Rectal smooth muscle tissue (tissue), 1 donor: ENCODE data around the gene ANO6.

Experiments
- H3K27ac ChIP-seq: one replicate; pipeline ENCODE4 v1.7.0; 2013; ENCODE audit warnings: low read depth, low read length, inconsistent platforms
- H3K27me3 ChIP-seq: one replicate; pipeline ENCODE4 v1.7.0; 2013; ENCODE audit warnings: low read length; ENCODE audit not compliant: control insufficient read depth, insufficient read depth
- H3K36me3 ChIP-seq: one replicate; pipeline ENCODE4 v1.7.0; 2013; ENCODE audit warnings: low read length; ENCODE audit not compliant: control insufficient read depth, insufficient read depth
- H3K4me1 ChIP-seq: one replicate; pipeline ENCODE4 v1.7.0; 2013; ENCODE audit warnings: low read length; ENCODE audit not compliant: control insufficient read depth, insufficient read depth
- H3K4me3 ChIP-seq: one replicate; pipeline ENCODE4 v1.7.0; 2013; ENCODE audit warnings: low read length
- H3K9ac ChIP-seq: one replicate; pipeline ENCODE4 v1.7.0; 2013; ENCODE audit warnings: low read length

Gene ANO6

GRCh38 chr12:45339035-45339434 lies 123.1 kb downstream of the ANO6 start:
- no peak overlapping the region for H3K4me3 ChIP-seq
- no peaks in the 10 kb centered on the region for H3K27me3 ChIP-seq
- no peak overlapping the region for H3K27ac ChIP-seq
- H3K36me3 ChIP-seq = no peaks in the 10 kb centered on the region
- H3K4me1 ChIP-seq = peaks cover 17% of the 10 kb centered on the region
- H3K9ac ChIP-seq = no peak overlapping the region

- H3K4me3 ChIP-seq = no peak overlapping the region
- H3K36me3 ChIP-seq = no peaks in the 10 kb centered on the region
- H3K4me1 ChIP-seq = peaks cover 17% of the 10 kb centered on the region
- no peak overlapping the region for H3K9ac ChIP-seq
- H3K27me3 ChIP-seq = no peaks in the 10 kb centered on the region
- H3K27ac ChIP-seq = no peak overlapping the region
Observed at GRCh38 chr12:45342171-45342570, 126.3 kb downstream of the ANO6 start.

- no peak overlapping the region for H3K9ac ChIP-seq
- no peaks in the 10 kb centered on the region for H3K27me3 ChIP-seq
- peaks cover 17% of the 10 kb centered on the region for H3K4me1 ChIP-seq
- no peaks in the 10 kb centered on the region for H3K36me3 ChIP-seq
- no peak overlapping the region for H3K4me3 ChIP-seq
- no peak overlapping the region for H3K27ac ChIP-seq
Observed at GRCh38 chr12:45342848-45343247, 127.0 kb downstream of the ANO6 start.

- H3K9ac ChIP-seq = no peak overlapping the region
- no peak overlapping the region for H3K27ac ChIP-seq
- no peaks in the 10 kb centered on the region for H3K36me3 ChIP-seq
- H3K27me3 ChIP-seq = no peaks in the 10 kb centered on the region
- H3K4me1 ChIP-seq = peaks cover 13% of the 10 kb centered on the region
- H3K4me3 ChIP-seq = no peak overlapping the region
Observed at GRCh38 chr12:45343269-45344051, 127.6 kb downstream of the ANO6 start.

GRCh38 chr12:45348311-45348710 lies 132.4 kb downstream of the ANO6 start:
- Histone ChIP-seq H3K27me3 (no peaks in the 10 kb centered on the region), H3K27ac (no peak overlapping the region)

GRCh38 chr12:45348986-45349385 lies 133.1 kb downstream of the ANO6 start:
- H3K36me3 ChIP-seq = peaks cover 5% of the 10 kb centered on the region
- H3K4me1 ChIP-seq = peaks cover 3% of the 10 kb centered on the region
- H3K27me3 ChIP-seq = no peaks in the 10 kb centered on the region
- H3K27ac ChIP-seq = no peak overlapping the region
- H3K9ac ChIP-seq = no peak overlapping the region
- no peak overlapping the region for H3K4me3 ChIP-seq

More at GRCh38 chr12:45348311-45348710, 132.4 kb downstream of the ANO6 start:
- H3K36me3 ChIP-seq = peaks cover 5% of the 10 kb centered on the region
- H3K9ac ChIP-seq = no peak overlapping the region
- H3K4me1 ChIP-seq = peaks cover 3% of the 10 kb centered on the region
- H3K4me3 ChIP-seq = no peak overlapping the region

- Histone ChIP-seq H3K4me1 (peaks cover 3% of the 10 kb centered on the region), H3K4me3 (no peak overlapping the region), H3K27ac (no peak overlapping the region), H3K9ac (no peak overlapping the region), H3K27me3 (no peaks in the 10 kb centered on the region), H3K36me3 (peaks cover 5% of the 10 kb centered on the region)
Observed at GRCh38 chr12:45349916-45350315, 134.0 kb downstream of the ANO6 start.

GRCh38 chr12:45350861-45351260 lies 135.0 kb downstream of the ANO6 start:
- Histone ChIP-seq H3K4me1 (peaks cover 3% of the 10 kb centered on the region), H3K9ac (no peak overlapping the region), H3K27me3 (no peaks in the 10 kb centered on the region), H3K27ac (no peak overlapping the region), H3K4me3 (no peak overlapping the region), H3K36me3 (peaks cover 5% of the 10 kb centered on the region)

GRCh38 chr12:45351921-45352670 lies 136.2 kb downstream of the ANO6 start:
- Histone ChIP-seq H3K27ac (peak overlapping the region; percentile 59), H3K4me1 (peaks cover 7% of the 10 kb centered on the region), H3K27me3 (no peaks in the 10 kb centered on the region), H3K9ac (no peak overlapping the region), H3K4me3 (no peak overlapping the region), H3K36me3 (peaks cover 5% of the 10 kb centered on the region)

- H3K9ac ChIP-seq = no peak overlapping the region
- H3K36me3 ChIP-seq = peaks cover 5% of the 10 kb centered on the region
- no peaks in the 10 kb centered on the region for H3K27me3 ChIP-seq
- no peak overlapping the region for H3K27ac ChIP-seq
- no peak overlapping the region for H3K4me3 ChIP-seq
- peaks cover 12% of the 10 kb centered on the region for H3K4me1 ChIP-seq
Observed at GRCh38 chr12:45353944-45354343, 138.0 kb downstream of the ANO6 start.

- peaks cover 12% of the 10 kb centered on the region for H3K4me1 ChIP-seq
- H3K4me3 ChIP-seq = no peak overlapping the region
- no peak overlapping the region for H3K27ac ChIP-seq
- H3K36me3 ChIP-seq = peaks cover 5% of the 10 kb centered on the region
- no peaks in the 10 kb centered on the region for H3K27me3 ChIP-seq
- H3K9ac ChIP-seq = no peak overlapping the region
Observed at GRCh38 chr12:45354399-45354798, 138.5 kb downstream of the ANO6 start.

GRCh38 chr12:45355730-45356129 lies 139.8 kb downstream of the ANO6 start:
- peaks cover 12% of the 10 kb centered on the region for H3K4me1 ChIP-seq
- H3K27ac ChIP-seq = no peak overlapping the region
- H3K4me3 ChIP-seq = no peak overlapping the region
- no peak overlapping the region for H3K9ac ChIP-seq
- no peaks in the 10 kb centered on the region for H3K27me3 ChIP-seq
- peaks cover 1% of the 10 kb centered on the region for H3K36me3 ChIP-seq
